HepG2 (cell line): ENCODE results near the gene SPINK4. TPM values are rescaled to one million over a fixed set of nuclear protein-coding genes. Genes with fewer than 3 reads are reported as not detected.
A peak's percentile ranks its signal among the peaks of the same experiment; 100 is the strongest.

Experiments
- ATAC-seq: fragments of 200-7000 bp; cut with Tn5 transposase; 3 replicates; pipeline ENCODE4 v1.9.1; 2020; ENCODE audit warnings: mild to moderate bottlenecking, moderate library complexity
- BruUV-seq: library from RNA; stranded (reverse); fragments of 400-500 nt; replicated peaks from 2 replicates; lab custom pipeline; 2021; lab: Mats Ljungman, UMichigan
- CTCF ChIA-PET: fragments of 300-600 bp; formaldehyde crosslinking; extraction: SDS; loops from one replicate; lab custom pipeline; 2021; ENCODE audit warnings: low total read pairs, inconsistent platforms, low intra/inter-chr PET ratio; lab: Yijun Ruan, JAX
- POLR2A ChIA-PET: fragments of 350-600 bp; sonication (Branson Sonifier 250); formaldehyde crosslinking; loops from one replicate; lab custom pipeline; 2020; ENCODE audit warnings: antibody characterized with exemption, inconsistent platforms; lab: Yijun Ruan, JAX
- DNase-seq: peaks from one replicate; pipeline ENCODE4 v3.0.0-alpha.2; 2015; ENCODE audit warnings: low spot score
- FAIRE-seq: peaks from 3 replicates; lab custom pipeline; 2011; peaks lifted over from hg19 to GRCh38; lab: Jason Lieb, UNC
- H2AFZ ChIP-seq: one replicate; pipeline ENCODE4 v1.6.1; 2011; ENCODE audit warnings: low read length, inconsistent platforms
- H3K27ac ChIP-seq: fragments of 300-600 bp; 3 replicates; pipeline ENCODE4 v1.8.0; 2011; ENCODE audit warnings: mixed run types, mild to moderate bottlenecking, mixed read lengths, low read length, inconsistent platforms; ENCODE audit not compliant: insufficient read depth; ENCODE audit errors: extremely low read length
- H3K27me3 ChIP-seq, 2 experiments: fragments of 200-600 bp in 1 of 2; 2 replicates in 1 of 2; 3 replicates in 1 of 2; pipeline versions ENCODE4 v1.6.0 to v1.8.0; 2011; ENCODE audit warnings: low read length in 2 of 2, mild to moderate bottlenecking in 2 of 2, moderate library complexity in 2 of 2, inconsistent platforms in 1 of 2; ENCODE audit not compliant: insufficient read depth in 2 of 2, control insufficient read depth in 1 of 2
- H3K36me3 ChIP-seq, 2 experiments: fragments of 200-600 bp in 1 of 2; replicated peaks in 1 of 2; 2 replicates in 1 of 2; 3 replicates in 1 of 2; pipeline versions ENCODE4 v1.5.1 to v1.8.0; 2011; ENCODE audit warnings: low read length in 2 of 2, inconsistent platforms in 1 of 2; ENCODE audit not compliant: insufficient read depth in 2 of 2, control insufficient read depth in 1 of 2
- H3K4me1 ChIP-seq: 2 replicates; pipeline ENCODE4 v1.5.1; 2012; ENCODE audit warnings: low read length, inconsistent platforms; ENCODE audit not compliant: insufficient read depth
- H3K4me2 ChIP-seq: 2 replicates; pipeline ENCODE4 v1.6.0; 2011; ENCODE audit warnings: low read depth, low read length, inconsistent platforms
- H3K4me3 ChIP-seq, 3 experiments: fragments of 200-600 bp in 1 of 3; sonication (generic), shearing (Covaris generic) in 1 of 3; replicated peaks in 1 of 3; 2 replicates each; pipeline ENCODE4 v1.5.1; 2011 to 2016; ENCODE audit warnings: low read length in 3 of 3, inconsistent platforms in 2 of 3, low read depth in 2 of 3, mild to moderate bottlenecking in 2 of 3, control low read depth in 1 of 3, mixed read lengths in 1 of 3; ENCODE audit not compliant: insufficient read depth in 1 of 3
- H3K79me2 ChIP-seq: one replicate; pipeline ENCODE4 v1.6.1; 2011; ENCODE audit warnings: low read length, inconsistent platforms; ENCODE audit not compliant: insufficient read depth
- H3K9ac ChIP-seq: 2 replicates; pipeline ENCODE4 v1.6.0; 2011; ENCODE audit warnings: mild to moderate bottlenecking, low read depth, low read length, inconsistent platforms; ENCODE audit not compliant: insufficient read depth
- H3K9me3 ChIP-seq: 2 replicates; pipeline ENCODE4 v1.5.1; 2012; ENCODE audit warnings: mild to moderate bottlenecking, low read length
- H4K20me1 ChIP-seq: 2 replicates; pipeline ENCODE4 v1.6.0; 2011; ENCODE audit warnings: inconsistent platforms, mild to moderate bottlenecking, low read length, moderate library complexity; ENCODE audit not compliant: insufficient read depth
- DZIP1 ChIP-seq: sonication (generic); formaldehyde crosslinking; IDR thresholded peaks from 2 replicates; pipeline ENCODE4 v1.5.0; 2020; ENCODE audit warnings: mild to moderate bottlenecking, missing genetic modification reagents
- KLF9 ChIP-seq: IDR thresholded peaks from 2 replicates; pipeline ENCODE4 v1.6.1; 2016; ENCODE audit warnings: low read depth
- MAFK ChIP-seq, 2 experiments: IDR thresholded peaks in 1 of 2; conservative IDR thresholded peaks in 1 of 2; 2 replicates each; pipeline ENCODE4 v1.6.1; 2011; ENCODE audit warnings: improper control_type of control experiment in 2 of 2, low read length in 2 of 2
- NPAS2 ChIP-seq: sonication (generic); formaldehyde crosslinking; IDR thresholded peaks from 2 replicates; pipeline ENCODE4 v1.8.0; 2022; ENCODE audit warnings: mild to moderate bottlenecking, missing genetic modification reagents, borderline replicate concordance
- PAXIP1 ChIP-seq: sonication (generic); formaldehyde crosslinking; conservative IDR thresholded peaks from 2 replicates; pipeline ENCODE4 v1.4.0; 2020; ENCODE audit warnings: mild to moderate bottlenecking, missing genetic modification reagents, moderate library complexity
- RARA ChIP-seq: IDR thresholded peaks from 2 replicates; pipeline ENCODE4 v1.6.1; 2016; ENCODE audit warnings: missing genetic modification reagents, missing compliant biosample characterization
- SMAD3 ChIP-seq: sonication (generic); formaldehyde crosslinking; IDR thresholded peaks from 2 replicates; pipeline ENCODE4 v1.4.0; 2020; ENCODE audit warnings: missing genetic modification reagents
- ZKSCAN8 ChIP-seq: IDR thresholded peaks from 2 replicates; pipeline ENCODE4 v1.6.1; 2016; ENCODE audit warnings: borderline replicate concordance, missing genetic modification reagents, missing compliant biosample characterization
- ZNF136 ChIP-seq: sonication (generic); formaldehyde crosslinking; IDR thresholded peaks from 2 replicates; pipeline ENCODE4 v1.8.1; 2022; ENCODE audit warnings: low read depth, mild to moderate bottlenecking, moderate library complexity, missing genetic modification reagents
- ZNF20 ChIP-seq: sonication (generic); formaldehyde crosslinking; IDR thresholded peaks from 2 replicates; pipeline ENCODE4 v1.4.0; 2020; ENCODE audit warnings: mild to moderate bottlenecking, moderate library complexity, missing genetic modification reagents
- ZNF34 ChIP-seq: sonication (generic); formaldehyde crosslinking; IDR thresholded peaks from 2 replicates; pipeline ENCODE4 v1.4.0; 2020; ENCODE audit warnings: mild to moderate bottlenecking, missing genetic modification reagents, borderline replicate concordance
- ZNF431 ChIP-seq: sonication (generic); formaldehyde crosslinking; IDR thresholded peaks from 2 replicates; pipeline ENCODE4 v1.9.0; 2022; ENCODE audit warnings: missing genetic modification reagents, low read depth, mild to moderate bottlenecking, borderline replicate concordance
- WGBS: methylation state at CpG from one replicate; pipeline ENCODE4 v1.1.6; 2017; ENCODE audit warnings: low lambda C conversion rate; 5-methylcytosine and 5-hydroxymethylcytosine counted together
- in situ Hi-C: cut with HindIII; loops from 2 replicates; pipeline ENCODE4 v1.10.0; 2017; ENCODE audit warnings: low pct_unique_long_range_greater_than_20kb; ENCODE audit not compliant: extremely low pct_ligation_motif_present
- intact Hi-C: fragments of 100-400 bp; cut with micrococcal nuclease; formaldehyde crosslinking; loops from one replicate; pipeline ENCODE4 v1.10.0; 2022; ENCODE audit not compliant: unreplicated experiment
- polyA plus RNA-seq, 8 experiments: library from polyadenylated mRNA; depleted of rRNA in 3 of 8; stranded (reverse) in 7 of 8; unstranded in 1 of 8; fragments of >200 nt; fragmentation: Illumina TruSeq in 4 of 8; extraction: Trizol in 4 of 8; gene quantifications; 2 replicates each; pipeline versions ENCODE4 v1.2.1 to v1.2.3, GENCODE V29; 2011 to 2016; ENCODE audit warnings: low read depth in 4 of 8, missing spikeins in 1 of 8, mixed read lengths in 1 of 8; ENCODE audit not compliant: insufficient read depth in 1 of 8
- total RNA-seq, 5 experiments: library from RNA; depleted of rRNA; stranded (reverse); fragments of >200 nt; fragmentation: Illumina TruSeq; extraction: Trizol; gene quantifications; 2 replicates each; pipeline ENCODE4 v1.2.3, GENCODE V29; 2016; ENCODE audit warnings: low read depth in 1 of 5

Gene SPINK4
- total and polyA plus RNA-seq, 2 of the 13 experiments (the other 11 are each of a cell fraction or from before 2014, with no cell fraction given) = 0.53 to 3.4 TPM

- no peak overlapping the region for H3K9ac ChIP-seq
- POLR2A ChIA-PET = no interaction called here
- peaks cover 5 to 18% of the 10 kb centered on the region in 2 experiments; a peak in 4 of 5 replicates for H3K36me3 ChIP-seq
- no peaks in the 10 kb centered on the region for H3K9me3 ChIP-seq
- CTCF ChIA-PET = no interaction called here
- WGBS = 79% methylated on average over 6 of the region's 6 CpGs
- no peak overlapping the region for H3K27ac ChIP-seq
- in situ Hi-C loops = no loop called here
- no peak overlapping the region for H3K4me2 ChIP-seq
- H4K20me1 ChIP-seq = no peaks in the 10 kb centered on the region
- H3K4me3 ChIP-seq = no peak overlapping the region
- BruUV-seq = no TSS peak
- no peaks in the 10 kb centered on the region for H3K79me2 ChIP-seq
- H3K4me1 ChIP-seq = peaks cover 4% of the 10 kb centered on the region
- DNase-seq = no peak
- no peak overlapping the region for H2AFZ ChIP-seq
- FAIRE-seq = no peak
- no peaks in the 10 kb centered on the region for H3K27me3 ChIP-seq
- peak; percentile 37 for ATAC-seq
- intact Hi-C loops = no loop called here
- TF ChIP-seq DZIP1 (no peak), ZKSCAN8 (no peak), RARA (CRISPR knock-in tag) (no peak), ZNF431 (CRISPR knock-in tag) (no peak), SMAD3 (no peak), KLF9 (CRISPR knock-in tag) (no peak), PAXIP1 (CRISPR knock-in tag) (no peak), ZNF20 (CRISPR knock-in tag) (no peak), MAFK (conservative IDR thresholded peaks at IDR 0.05 in 1 of 2, IDR thresholded peaks at IDR 0.05 in 1 of 2; ENCODE audit: low read length in 2 of 2) (no peak), ZNF136 (CRISPR knock-in tag) (no peak), NPAS2 (CRISPR knock-in tag) (no peak), ZNF34 (no peak)
These were observed 9.2 kb downstream of the SPINK4 start for GRCh38 chr9:33249087-33249658.
